ENCODE data around the gene ZNF385A. TPM values are rescaled to one million over a fixed set of nuclear protein-coding genes. Genes with fewer than 3 reads are reported as not detected.

ZNF385A gene
- total and polyA plus RNA-seq, 8 donors: 1.2 to 35.7 (median 12.4) TPM

DNA sequence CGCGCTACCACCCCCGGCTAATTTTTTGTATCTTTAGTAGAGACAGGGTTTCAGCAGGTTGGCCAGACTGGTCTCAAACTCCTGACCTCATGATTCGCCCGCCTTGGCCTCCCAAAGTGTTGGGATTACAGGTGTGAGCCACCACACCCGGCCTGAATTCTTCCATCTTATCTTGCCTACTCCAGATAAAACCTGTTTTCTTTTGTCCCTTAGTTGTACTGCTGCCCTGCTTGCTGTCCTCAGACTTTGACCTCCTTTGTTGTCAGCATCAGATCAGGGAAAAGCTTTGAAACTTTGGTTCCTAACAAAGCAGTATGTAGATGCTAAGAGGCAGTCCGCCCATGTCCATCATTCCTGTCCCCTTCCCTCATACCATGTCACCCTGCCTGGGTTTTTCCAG, 43.7 kb downstream of the ZNF385A start:
- no peak for DNase-seq
- 80 to 88% (median 85%) methylated on average over 7 of the region's 7 CpGs for WGBS, 5 donors
- TF ChIP-seq CTCF (IDR thresholded peaks at IDR 0.05) (no peak), EP300 (IDR thresholded peaks at IDR 0.05) (no peak), POLR2AphosphoS5 (IDR thresholded peaks at IDR 0.05) (no peak), POLR2A (IDR thresholded peaks at IDR 0.05) (no peak)
- Histone ChIP-seq H3K27ac (no peak overlapping the region), H3K27me3 (no peaks in the 10 kb centered on the region), H3K36me3 (peaks cover 49 to 56% (median 53%) of the 10 kb centered on the region in 4 donors), H3K4me3 (no peak overlapping the region), H3K4me1 (peaks cover 21 to 54% (median 38%) of the 10 kb centered on the region in 4 donors), H3K9me3 (no peaks in the 10 kb centered on the region)
- intact Hi-C loops (cut with DNase I; ENCODE audit: low total_unique reads): no loop called here

DNA sequence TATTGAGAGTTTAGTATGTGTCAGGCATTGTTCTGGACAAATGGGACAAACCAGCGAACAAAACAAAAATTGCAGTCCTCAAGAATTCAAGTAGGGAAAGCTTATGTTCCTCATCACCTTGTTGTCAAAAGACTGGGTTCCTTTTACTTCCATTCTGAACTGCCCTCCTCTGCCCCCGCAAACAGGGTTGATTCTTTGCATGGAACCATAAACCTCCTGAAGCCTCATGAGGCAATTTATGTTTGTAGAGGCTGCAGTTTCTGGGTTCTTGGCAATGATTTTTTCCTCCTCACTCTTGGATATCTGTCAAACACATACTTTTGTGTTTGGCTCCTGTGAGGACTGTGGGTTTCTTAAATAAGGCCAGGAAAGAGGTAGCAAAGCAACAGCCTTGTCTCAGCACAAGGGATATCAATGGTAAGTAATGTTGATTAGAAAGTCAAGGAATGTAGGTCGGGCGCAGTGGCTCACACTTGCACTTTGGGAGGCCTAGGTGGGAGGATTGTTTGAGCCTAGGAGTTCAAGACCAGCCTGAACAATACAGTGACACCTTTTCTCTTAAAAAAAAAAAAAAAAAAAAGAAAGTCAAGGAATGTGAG, 45.7 kb downstream of the ZNF385A start:
- Histone ChIP-seq H3K4me3 (no peak overlapping the region), H3K27ac (peak overlapping the region in 2 of 5 donors; percentile 19 to 59)
- WGBS, 5 donors: 50 to 80% (median 57%) methylated on average over 4 of the region's 4 CpGs

GRCh38 chr12:54337854-54338650, 46.5 kb downstream of the ZNF385A start:
- Histone ChIP-seq H3K4me1 (peaks cover 21 to 81% (median 52%) of the 10 kb centered on the region in 4 donors), H3K27me3 (no peaks in the 10 kb centered on the region), H3K36me3 (peaks cover 23 to 28% (median 25%) of the 10 kb centered on the region in 4 donors), H3K27ac (peak overlapping the region in 4 of 5 donors; percentile 33 to 59 (median 48)), H3K9me3 (no peaks in the 10 kb centered on the region), H3K4me3 (no peak overlapping the region)
- intact Hi-C loops (cut with DNase I; ENCODE audit: low total_unique reads): no loop called here
- 41 to 47% (median 43%) methylated on average over 3 of the region's 3 CpGs for WGBS, 5 donors
- TF ChIP-seq EP300 (IDR thresholded peaks at IDR 0.05) (no peak), CTCF (IDR thresholded peaks at IDR 0.05) (no peak), POLR2A (IDR thresholded peaks at IDR 0.05) (no peak), POLR2AphosphoS5 (IDR thresholded peaks at IDR 0.05) (no peak)
- DNase-seq: no peak

More for the DNA sequence above, 45.7 kb downstream of the ZNF385A start:
- Histone ChIP-seq H3K36me3 (peaks cover 29 to 36% (median 33%) of the 10 kb centered on the region in 4 donors), H3K9me3 (no peaks in the 10 kb centered on the region), H3K4me1 (peaks cover 21 to 74% (median 48%) of the 10 kb centered on the region in 4 donors), H3K27me3 (no peaks in the 10 kb centered on the region)
- intact Hi-C loops (cut with DNase I; ENCODE audit: low total_unique reads): no loop called here
- TF ChIP-seq EP300 (IDR thresholded peaks at IDR 0.05) (no peak), POLR2A (IDR thresholded peaks at IDR 0.05) (no peak), CTCF (IDR thresholded peaks at IDR 0.05) (no peak), POLR2AphosphoS5 (IDR thresholded peaks at IDR 0.05) (no peak)
- no peak for DNase-seq

GRCh38 chr12:54337280-54337842, 47.2 kb downstream of the ZNF385A start:
- H3K27me3 ChIP-seq: no peaks in the 10 kb centered on the region
- H3K27ac ChIP-seq: peak overlapping the region in 4 of 5 donors; percentile 33 to 59 (median 48)
- DNase-seq: peak in 1 of 2 donors; percentile 63
- H3K36me3 ChIP-seq: peaks cover 17 to 21% (median 18%) of the 10 kb centered on the region in 4 donors
- TF ChIP-seq POLR2A (IDR thresholded peaks at IDR 0.05) (no peak), CTCF (IDR thresholded peaks at IDR 0.05) (no peak), EP300 (IDR thresholded peaks at IDR 0.05) (no peak)
- intact Hi-C loops (cut with DNase I; ENCODE audit: low total_unique reads): no loop called here
- no peak overlapping the region for H3K4me3 ChIP-seq
- 22 to 61% (median 37%) methylated on average over 3 of the region's 3 CpGs for WGBS, 5 donors
- H3K9me3 ChIP-seq: no peaks in the 10 kb centered on the region
- peaks cover 21 to 88% (median 54%) of the 10 kb centered on the region in 4 donors for H3K4me1 ChIP-seq
